Astrocyte (in vitro differentiated cells and primary cell): ENCODE measurements around the gene KHK. TPM values are rescaled to one million over a fixed set of nuclear protein-coding genes. Genes with fewer than 3 reads are reported as not detected.

Source experiments
- DNase-seq: peaks from one replicate; pipeline ENCODE4 v3.0.0-alpha.2; 2010; ENCODE audit warnings: low read depth
- FAIRE-seq: peaks from 2 replicates; lab custom pipeline; 2011; peaks lifted over from hg19 to GRCh38; lab: Jason Lieb, UNC
- H2AFZ ChIP-seq: 2 replicates; pipeline ENCODE4 v1.6.0; 2012; ENCODE audit warnings: low read depth, low read length, inconsistent platforms
- H3K27ac ChIP-seq: 2 replicates; pipeline ENCODE4 v1.5.1; 2011; ENCODE audit warnings: low read depth, low read length, inconsistent platforms
- H3K27me3 ChIP-seq: 2 replicates; pipeline ENCODE4 v1.6.0; 2011; ENCODE audit warnings: low read length, inconsistent platforms; ENCODE audit not compliant: insufficient read depth
- H3K36me3 ChIP-seq: 2 replicates; pipeline ENCODE4 v1.5.1; 2011; ENCODE audit warnings: low read length, inconsistent platforms; ENCODE audit not compliant: insufficient read depth
- H3K4me1 ChIP-seq: 2 replicates; pipeline ENCODE4 v1.5.1; 2011; ENCODE audit warnings: low read length, inconsistent platforms; ENCODE audit not compliant: insufficient read depth
- H3K4me2 ChIP-seq: 2 replicates; pipeline ENCODE4 v1.6.0; 2012; ENCODE audit warnings: low read length, inconsistent platforms
- H3K4me3 ChIP-seq: 2 replicates; pipeline ENCODE4 v1.5.1; 2011; ENCODE audit warnings: low read depth, mild to moderate bottlenecking, low read length, inconsistent platforms; ENCODE audit not compliant: insufficient read depth
- H3K79me2 ChIP-seq: 2 replicates; pipeline ENCODE4 v1.6.0; 2012; ENCODE audit warnings: mild to moderate bottlenecking, low read length, inconsistent platforms; ENCODE audit not compliant: insufficient read depth
- H3K9ac ChIP-seq: 2 replicates; pipeline ENCODE4 v1.6.0; 2012; ENCODE audit warnings: mild to moderate bottlenecking, low read length, inconsistent platforms
- H3K9me3 ChIP-seq: 2 replicates; pipeline ENCODE4 v1.5.1; 2012; ENCODE audit warnings: low read depth, mild to moderate bottlenecking, low read length, inconsistent platforms; ENCODE audit not compliant: insufficient read depth
- H4K20me1 ChIP-seq: 2 replicates; pipeline ENCODE4 v1.6.0; 2012; ENCODE audit warnings: low read length, inconsistent platforms; ENCODE audit not compliant: insufficient read depth
- H3K27ac Mint-ChIP-seq: one replicate; pipeline ENCODE4 v1.8.0; 2021; ENCODE audit warnings: mild to moderate bottlenecking, mixed read lengths; ENCODE audit not compliant: unreplicated experiment
- H3K27me3 Mint-ChIP-seq: one replicate; pipeline ENCODE4 v1.8.0; 2021; ENCODE audit warnings: low read depth, mixed read lengths; ENCODE audit not compliant: unreplicated experiment
- H3K36me3 Mint-ChIP-seq: one replicate; pipeline ENCODE4 v1.8.0; 2021; ENCODE audit warnings: low read depth, mixed read lengths; ENCODE audit not compliant: unreplicated experiment
- H3K4me1 Mint-ChIP-seq: one replicate; pipeline ENCODE4 v1.8.0; 2021; ENCODE audit warnings: low read depth, mixed read lengths; ENCODE audit not compliant: unreplicated experiment
- H3K4me3 Mint-ChIP-seq: one replicate; pipeline ENCODE4 v1.8.0; 2021; ENCODE audit warnings: mild to moderate bottlenecking, moderate library complexity, mixed read lengths; ENCODE audit not compliant: unreplicated experiment
- H3K9me3 Mint-ChIP-seq: one replicate; pipeline ENCODE4 v1.8.0; 2021; ENCODE audit warnings: mild to moderate bottlenecking, mixed read lengths; ENCODE audit not compliant: unreplicated experiment
- EZH2 ChIP-seq: IDR thresholded peaks from 2 replicates; pipeline ENCODE4 v1.6.1; 2012; ENCODE audit warnings: mild to moderate bottlenecking, low read length, inconsistent platforms; ENCODE audit not compliant: insufficient read depth
- total RNA-seq: library from RNA; stranded (reverse); gene quantifications from 2 replicates; pipeline ENCODE4 v1.2.1, GENCODE V29; 2021
- TF ChIP-seq, protein P1 (sequence below): IDR thresholded peaks from 2 replicates; pipeline ENCODE4 v1.5.1; 2011; ENCODE audit warnings: low read depth, mild to moderate bottlenecking, inconsistent platforms, low read length, moderate library complexity; ENCODE audit not compliant: insufficient read depth

KHK gene
- total RNA-seq, 1 donor from 2014 or later = 0.95 TPM

- H3K4me1 ChIP-seq = peaks cover 56% of the 10 kb centered on the region
- H2AFZ ChIP-seq = no peak overlapping the region
- H3K9ac ChIP-seq = no peak overlapping the region
- H3K36me3 ChIP-seq = peaks cover 2% of the 10 kb centered on the region
- Mint-ChIP-seq H3K4me1 (peaks cover 12% of the 10 kb centered on the region), H3K36me3 (peaks cover 1% of the 10 kb centered on the region), H3K4me3 (no peak overlapping the region), H3K27ac (no peak overlapping the region), H3K9me3 (no peaks in the 10 kb centered on the region), H3K27me3 (peaks cover 5% of the 10 kb centered on the region)
- no peak for TF ChIP-seq EZH2
- TF ChIP-seq, protein P1, sequence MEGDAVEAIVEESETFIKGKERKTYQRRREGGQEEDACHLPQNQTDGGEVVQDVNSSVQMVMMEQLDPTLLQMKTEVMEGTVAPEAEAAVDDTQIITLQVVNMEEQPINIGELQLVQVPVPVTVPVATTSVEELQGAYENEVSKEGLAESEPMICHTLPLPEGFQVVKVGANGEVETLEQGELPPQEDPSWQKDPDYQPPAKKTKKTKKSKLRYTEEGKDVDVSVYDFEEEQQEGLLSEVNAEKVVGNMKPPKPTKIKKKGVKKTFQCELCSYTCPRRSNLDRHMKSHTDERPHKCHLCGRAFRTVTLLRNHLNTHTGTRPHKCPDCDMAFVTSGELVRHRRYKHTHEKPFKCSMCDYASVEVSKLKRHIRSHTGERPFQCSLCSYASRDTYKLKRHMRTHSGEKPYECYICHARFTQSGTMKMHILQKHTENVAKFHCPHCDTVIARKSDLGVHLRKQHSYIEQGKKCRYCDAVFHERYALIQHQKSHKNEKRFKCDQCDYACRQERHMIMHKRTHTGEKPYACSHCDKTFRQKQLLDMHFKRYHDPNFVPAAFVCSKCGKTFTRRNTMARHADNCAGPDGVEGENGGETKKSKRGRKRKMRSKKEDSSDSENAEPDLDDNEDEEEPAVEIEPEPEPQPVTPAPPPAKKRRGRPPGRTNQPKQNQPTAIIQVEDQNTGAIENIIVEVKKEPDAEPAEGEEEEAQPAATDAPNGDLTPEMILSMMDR = no peak
- no peaks in the 10 kb centered on the region for H3K27me3 ChIP-seq
- no peak overlapping the region for H3K27ac ChIP-seq
- peaks cover 22% of the 10 kb centered on the region for H3K79me2 ChIP-seq
- no peak for DNase-seq
- peaks cover 11% of the 10 kb centered on the region for H4K20me1 ChIP-seq
- H3K4me2 ChIP-seq = no peak overlapping the region
- H3K9me3 ChIP-seq = no peaks in the 10 kb centered on the region
- H3K4me3 ChIP-seq = no peak overlapping the region
- FAIRE-seq = no peak
Measured at GRCh38 chr2:27081984-27082772, 4.4 kb upstream of the KHK start.

DNA sequence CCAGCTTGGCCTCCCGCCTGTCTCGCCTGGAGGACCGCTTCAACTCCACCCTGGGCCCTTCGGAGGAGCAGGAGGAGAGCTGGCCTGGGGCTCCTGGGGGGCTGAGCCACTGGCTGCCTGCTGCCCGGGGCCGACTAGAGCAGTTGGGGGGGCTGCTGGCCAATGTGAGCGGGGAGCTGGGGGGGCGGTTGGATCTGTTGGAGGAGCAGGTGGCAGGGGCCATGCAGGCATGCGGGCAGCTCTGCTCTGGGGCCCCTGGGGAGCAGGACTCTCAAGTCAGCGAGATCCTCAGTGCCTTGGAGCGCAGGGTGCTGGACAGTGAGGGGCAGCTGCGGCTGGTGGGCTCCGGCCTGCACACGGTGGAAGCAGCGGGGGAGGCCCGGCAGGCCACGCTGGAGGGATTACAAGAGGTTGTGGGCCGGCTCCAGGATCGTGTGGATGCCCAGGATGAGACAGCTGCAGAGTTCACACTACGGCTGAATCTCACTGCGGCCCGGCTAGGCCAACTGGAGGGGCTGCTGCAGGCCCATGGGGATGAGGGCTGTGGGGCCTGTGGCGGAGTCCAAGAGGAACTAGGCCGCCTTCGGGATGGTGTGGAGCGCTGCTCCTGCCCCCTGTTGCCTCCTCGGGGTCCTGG is 3.7 kb upstream of the KHK start:
- Mint-ChIP-seq H3K9me3 (no peaks in the 10 kb centered on the region), H3K4me3 (no peak overlapping the region), H3K4me1 (peaks cover 12% of the 10 kb centered on the region), H3K27me3 (peaks cover 6% of the 10 kb centered on the region), H3K36me3 (peaks cover under 1% of the 10 kb centered on the region), H3K27ac (no peak overlapping the region)
- H3K9me3 ChIP-seq = no peaks in the 10 kb centered on the region
- H3K4me3 ChIP-seq = no peak overlapping the region
- peaks cover 2% of the 10 kb centered on the region for H3K36me3 ChIP-seq
- no peak overlapping the region for H3K27ac ChIP-seq
- H3K9ac ChIP-seq = no peak overlapping the region
- FAIRE-seq (no peak), DNase-seq (no peak)
- no peaks in the 10 kb centered on the region for H3K27me3 ChIP-seq
- H2AFZ ChIP-seq = no peak overlapping the region
- H3K4me1 ChIP-seq = peaks cover 55% of the 10 kb centered on the region
- no peak overlapping the region for H3K4me2 ChIP-seq
- TF ChIP-seq, protein P1 = no peak
- TF ChIP-seq EZH2 = no peak
- H3K79me2 ChIP-seq = peaks cover 22% of the 10 kb centered on the region
- peaks cover 11% of the 10 kb centered on the region for H4K20me1 ChIP-seq
